GM12878 (cell line): Measurements from ENCODE around the gene RAPGEF1. TPM values are rescaled to one million over a fixed set of nuclear protein-coding genes. Genes with fewer than 3 reads are reported as not detected.

Experiments used
- EZH2 ChIP-seq: IDR thresholded peaks from 2 replicates; pipeline ENCODE4 v1.6.1; 2012; ENCODE audit warnings: low read depth, mild to moderate bottlenecking, control low read depth, inconsistent platforms, low read length, borderline replicate concordance; ENCODE audit not compliant: control insufficient read depth
- HDAC6 ChIP-seq: fragments of 200-600 bp; sonication (generic); IDR thresholded peaks from one replicate; pipeline ENCODE4 v1.8.0; 2017; ENCODE audit warnings: antibody characterized with exemption; ENCODE audit not compliant: unreplicated experiment
- LARP7 ChIP-seq: fragments of 450-650 bp; IDR thresholded peaks from 2 replicates; pipeline ENCODE4 v1.6.1; 2017; ENCODE audit warnings: mild to moderate bottlenecking
- POLR2AphosphoS2 ChIP-seq: IDR thresholded peaks from 2 replicates; pipeline ENCODE4 v1.6.1; 2011; ENCODE audit warnings: low read depth, mild to moderate bottlenecking, low read length, improper control_type of control experiment, moderate library complexity
- USF1 ChIP-seq: IDR thresholded peaks from 2 replicates; pipeline ENCODE4 v1.6.1; 2011; ENCODE audit warnings: borderline replicate concordance, low read depth, mild to moderate bottlenecking, moderate library complexity, mixed read lengths, low read length; ENCODE audit not compliant: insufficient read depth; ENCODE audit errors: extremely low read length
- ZBTB40 ChIP-seq: fragments of 450-650 bp; IDR thresholded peaks from 2 replicates; pipeline ENCODE4 v1.6.1; 2016; ENCODE audit warnings: mild to moderate bottlenecking, moderate library complexity, borderline replicate concordance
- ZNF24 ChIP-seq: fragments of 450-650 bp; IDR thresholded peaks from 2 replicates; pipeline ENCODE4 v1.6.1; 2017; ENCODE audit warnings: antibody characterized with exemption, mild to moderate bottlenecking
- polyA plus RNA-seq, 11 experiments: library from polyadenylated mRNA; depleted of rRNA in 4 of 11; unstranded in 6 of 11; stranded (reverse) in 5 of 11; fragments of >200 nt; fragmentation: Nextera tagmentation in 4 of 11; fragmentation: Illumina TruSeq in 1 of 11; extraction: Ambion mirVana in 4 of 11; extraction: Trizol in 1 of 11; gene quantifications; 1 replicate in 1 of 11; 2 replicates in 10 of 11; pipeline versions ENCODE4 v1.2.1 to v1.2.3, GENCODE V29; 2011 to 2016; ENCODE audit warnings: inconsistent platforms in 2 of 11, missing spikeins in 2 of 11, low read depth in 1 of 11
- total RNA-seq, 4 experiments: library from RNA; depleted of rRNA in 3 of 4; stranded (reverse); fragments of >200 nt in 3 of 4; fragmentation: Illumina TruSeq in 1 of 4; extraction: Trizol in 1 of 4; gene quantifications; 2 replicates each; pipeline versions ENCODE4 v1.2.1 to v1.2.3, GENCODE V29; 2013 to 2021
- TF ChIP-seq, protein P1 (sequence below): IDR thresholded peaks from 2 replicates; pipeline ENCODE4 v1.6.1; 2012; ENCODE audit warnings: low read depth, low read length, improper control_type of control experiment
- TF ChIP-seq, protein P2 (sequence below): fragments of 450-650 bp; formaldehyde crosslinking; IDR thresholded peaks from 2 replicates; pipeline ENCODE4 v1.5.0; 2022; ENCODE audit warnings: mild to moderate bottlenecking, missing genetic modification characterization

The RAPGEF1 gene
- total and polyA plus RNA-seq, 10 of the 15 experiments (the other 5 are each of a cell fraction or from before 2014, with no cell fraction given): 0.42 to 113 (median 45.9) TPM

DNA sequence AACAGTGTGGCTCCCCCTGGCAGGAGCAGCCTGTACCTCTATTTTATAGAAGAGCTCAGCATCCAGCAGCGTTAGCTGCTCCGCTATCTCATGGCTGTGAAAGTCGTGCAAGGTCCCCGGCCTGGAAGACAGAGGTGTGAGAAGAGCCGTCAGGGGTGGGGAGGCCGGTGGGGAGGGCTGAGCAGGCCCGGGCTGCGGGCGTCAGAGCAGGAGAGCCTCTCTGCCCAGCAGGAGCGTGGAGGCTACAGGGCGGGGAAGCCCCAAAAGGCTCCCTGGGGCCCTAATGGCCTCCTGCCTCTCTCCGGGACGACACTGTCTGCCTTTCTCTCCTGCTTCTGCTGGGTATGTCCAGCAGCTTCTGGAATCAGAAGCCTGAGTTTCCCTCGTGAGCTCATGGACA lies 152.0 kb downstream of the RAPGEF1 start (continued):
- TF ChIP-seq USF1 (no peak), ZNF24 (no peak), POLR2AphosphoS2 (no peak), HDAC6 (no peak), EZH2 (no peak), ZBTB40 (no peak), LARP7 (no peak)
- TF ChIP-seq, protein P1, sequence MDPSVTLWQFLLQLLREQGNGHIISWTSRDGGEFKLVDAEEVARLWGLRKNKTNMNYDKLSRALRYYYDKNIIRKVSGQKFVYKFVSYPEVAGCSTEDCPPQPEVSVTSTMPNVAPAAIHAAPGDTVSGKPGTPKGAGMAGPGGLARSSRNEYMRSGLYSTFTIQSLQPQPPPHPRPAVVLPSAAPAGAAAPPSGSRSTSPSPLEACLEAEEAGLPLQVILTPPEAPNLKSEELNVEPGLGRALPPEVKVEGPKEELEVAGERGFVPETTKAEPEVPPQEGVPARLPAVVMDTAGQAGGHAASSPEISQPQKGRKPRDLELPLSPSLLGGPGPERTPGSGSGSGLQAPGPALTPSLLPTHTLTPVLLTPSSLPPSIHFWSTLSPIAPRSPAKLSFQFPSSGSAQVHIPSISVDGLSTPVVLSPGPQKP: no peak
- TF ChIP-seq, protein P2, sequence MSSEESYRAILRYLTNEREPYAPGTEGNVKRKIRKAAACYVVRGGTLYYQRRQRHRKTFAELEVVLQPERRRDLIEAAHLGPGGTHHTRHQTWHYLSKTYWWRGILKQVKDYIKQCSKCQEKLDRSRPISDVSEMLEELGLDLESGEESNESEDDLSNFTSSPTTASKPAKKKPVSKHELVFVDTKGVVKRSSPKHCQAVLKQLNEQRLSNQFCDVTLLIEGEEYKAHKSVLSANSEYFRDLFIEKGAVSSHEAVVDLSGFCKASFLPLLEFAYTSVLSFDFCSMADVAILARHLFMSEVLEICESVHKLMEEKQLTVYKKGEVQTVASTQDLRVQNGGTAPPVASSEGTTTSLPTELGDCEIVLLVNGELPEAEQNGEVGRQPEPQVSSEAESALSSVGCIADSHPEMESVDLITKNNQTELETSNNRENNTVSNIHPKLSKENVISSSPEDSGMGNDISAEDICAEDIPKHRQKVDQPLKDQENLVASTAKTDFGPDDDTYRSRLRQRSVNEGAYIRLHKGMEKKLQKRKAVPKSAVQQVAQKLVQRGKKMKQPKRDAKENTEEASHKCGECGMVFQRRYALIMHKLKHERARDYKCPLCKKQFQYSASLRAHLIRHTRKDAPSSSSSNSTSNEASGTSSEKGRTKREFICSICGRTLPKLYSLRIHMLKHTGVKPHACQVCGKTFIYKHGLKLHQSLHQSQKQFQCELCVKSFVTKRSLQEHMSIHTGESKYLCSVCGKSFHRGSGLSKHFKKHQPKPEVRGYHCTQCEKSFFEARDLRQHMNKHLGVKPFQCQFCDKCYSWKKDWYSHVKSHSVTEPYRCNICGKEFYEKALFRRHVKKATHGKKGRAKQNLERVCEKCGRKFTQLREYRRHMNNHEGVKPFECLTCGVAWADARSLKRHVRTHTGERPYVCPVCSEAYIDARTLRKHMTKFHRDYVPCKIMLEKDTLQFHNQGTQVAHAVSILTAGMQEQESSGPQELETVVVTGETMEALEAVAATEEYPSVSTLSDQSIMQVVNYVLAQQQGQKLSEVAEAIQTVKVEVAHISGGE (CRISPR knock-in tag): no peak
